Glutamatergic neuron (in vitro differentiated cells): Measurements from ENCODE around the gene DYNC1I2. TPM values are rescaled to one million over a fixed set of nuclear protein-coding genes. Genes with fewer than 3 reads are reported as not detected.
"Not testable (repeated sequence)": the region's sequence is repeated elsewhere in the genome, so short reads cannot be mapped to it uniquely, and the experiment has no call there.

Experiments
- DNase-seq: peaks from one replicate; pipeline ENCODE4 v3.0.0; 2022
- H3K27ac Mint-ChIP-seq: one replicate; pipeline ENCODE4 v1.8.0; 2020; ENCODE audit warnings: mild to moderate bottlenecking, mixed read lengths, inconsistent platforms; ENCODE audit not compliant: unreplicated experiment
- H3K27me3 Mint-ChIP-seq: one replicate; pipeline ENCODE4 v1.8.0; 2020; ENCODE audit warnings: mild to moderate bottlenecking, moderate library complexity, mixed read lengths, inconsistent platforms; ENCODE audit not compliant: unreplicated experiment
- H3K36me3 Mint-ChIP-seq: one replicate; pipeline ENCODE4 v1.8.0; 2020; ENCODE audit warnings: mild to moderate bottlenecking, mixed read lengths, inconsistent platforms; ENCODE audit not compliant: unreplicated experiment
- H3K4me1 Mint-ChIP-seq: one replicate; pipeline ENCODE4 v1.8.0; 2020; ENCODE audit warnings: mild to moderate bottlenecking, low read depth, mixed read lengths, inconsistent platforms; ENCODE audit not compliant: unreplicated experiment
- H3K4me3 Mint-ChIP-seq: one replicate; pipeline ENCODE4 v1.8.0; 2020; ENCODE audit warnings: mild to moderate bottlenecking, mixed read lengths, inconsistent platforms; ENCODE audit not compliant: unreplicated experiment
- H3K9me3 Mint-ChIP-seq: one replicate; pipeline ENCODE4 v1.8.0; 2020; ENCODE audit warnings: mild to moderate bottlenecking, moderate library complexity, mixed read lengths, inconsistent platforms; ENCODE audit not compliant: unreplicated experiment
- total RNA-seq: library from RNA; stranded (reverse); fragmentation: NEBNext Ultra II Directional; extraction: Animal tissue kit (Norgen Biotek cat#: 25700); gene quantifications from one replicate; pipeline ENCODE4 v1.2.1, GENCODE V29; 2021; ENCODE audit not compliant: unreplicated experiment
- TF ChIP-seq, protein P1 (sequence below): fragments of 200-600 bp; sonication (generic); IDR thresholded peaks from one replicate; pipeline ENCODE4 v1.5.0; 2021; ENCODE audit not compliant: partially characterized antibody, unreplicated experiment

DYNC1I2 gene
- total RNA-seq, 1 donor from 2014 or later: 363 TPM

DNA sequence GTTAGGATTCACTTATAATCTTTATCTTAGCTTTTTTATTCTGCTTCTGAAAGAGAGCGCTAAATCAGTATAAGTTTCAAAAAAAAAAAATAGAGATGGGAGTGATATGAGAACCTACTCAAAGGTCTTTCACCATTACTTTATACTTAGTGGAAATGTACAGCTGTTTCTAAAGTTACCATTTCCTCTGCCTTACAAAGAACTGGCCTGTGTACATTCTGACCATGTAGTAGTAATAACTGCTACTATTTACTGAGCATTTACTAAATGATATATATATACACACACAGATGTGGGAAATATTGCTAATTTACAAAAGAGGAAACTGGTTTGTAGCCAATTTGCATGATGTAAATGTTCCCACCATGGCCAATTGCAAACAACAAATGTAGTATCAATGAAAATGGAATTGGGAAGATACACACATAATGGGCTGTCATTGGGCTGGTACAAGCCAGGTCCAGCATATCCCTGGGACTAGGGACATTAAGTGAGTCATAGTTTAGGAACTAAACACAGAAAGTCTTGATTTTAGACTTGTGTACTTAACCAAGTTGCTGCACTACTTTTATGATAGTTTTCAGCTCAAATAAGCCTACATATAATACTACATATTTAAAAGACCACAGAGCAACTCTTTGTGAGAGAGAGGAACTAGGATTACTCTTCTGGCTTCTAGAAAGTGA is 67.1 kb downstream of the DYNC1I2 start:
- Mint-ChIP-seq H3K27ac (no peak overlapping the region), H3K9me3 (peaks cover 6% of the 10 kb centered on the region), H3K27me3 (peaks cover 3% of the 10 kb centered on the region), H3K4me1 (no peaks in the 10 kb centered on the region), H3K4me3 (no peak overlapping the region), H3K36me3 (no peaks in the 10 kb centered on the region)
- no peak for DNase-seq
- TF ChIP-seq, protein P1, sequence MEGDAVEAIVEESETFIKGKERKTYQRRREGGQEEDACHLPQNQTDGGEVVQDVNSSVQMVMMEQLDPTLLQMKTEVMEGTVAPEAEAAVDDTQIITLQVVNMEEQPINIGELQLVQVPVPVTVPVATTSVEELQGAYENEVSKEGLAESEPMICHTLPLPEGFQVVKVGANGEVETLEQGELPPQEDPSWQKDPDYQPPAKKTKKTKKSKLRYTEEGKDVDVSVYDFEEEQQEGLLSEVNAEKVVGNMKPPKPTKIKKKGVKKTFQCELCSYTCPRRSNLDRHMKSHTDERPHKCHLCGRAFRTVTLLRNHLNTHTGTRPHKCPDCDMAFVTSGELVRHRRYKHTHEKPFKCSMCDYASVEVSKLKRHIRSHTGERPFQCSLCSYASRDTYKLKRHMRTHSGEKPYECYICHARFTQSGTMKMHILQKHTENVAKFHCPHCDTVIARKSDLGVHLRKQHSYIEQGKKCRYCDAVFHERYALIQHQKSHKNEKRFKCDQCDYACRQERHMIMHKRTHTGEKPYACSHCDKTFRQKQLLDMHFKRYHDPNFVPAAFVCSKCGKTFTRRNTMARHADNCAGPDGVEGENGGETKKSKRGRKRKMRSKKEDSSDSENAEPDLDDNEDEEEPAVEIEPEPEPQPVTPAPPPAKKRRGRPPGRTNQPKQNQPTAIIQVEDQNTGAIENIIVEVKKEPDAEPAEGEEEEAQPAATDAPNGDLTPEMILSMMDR: no peak

DNA sequence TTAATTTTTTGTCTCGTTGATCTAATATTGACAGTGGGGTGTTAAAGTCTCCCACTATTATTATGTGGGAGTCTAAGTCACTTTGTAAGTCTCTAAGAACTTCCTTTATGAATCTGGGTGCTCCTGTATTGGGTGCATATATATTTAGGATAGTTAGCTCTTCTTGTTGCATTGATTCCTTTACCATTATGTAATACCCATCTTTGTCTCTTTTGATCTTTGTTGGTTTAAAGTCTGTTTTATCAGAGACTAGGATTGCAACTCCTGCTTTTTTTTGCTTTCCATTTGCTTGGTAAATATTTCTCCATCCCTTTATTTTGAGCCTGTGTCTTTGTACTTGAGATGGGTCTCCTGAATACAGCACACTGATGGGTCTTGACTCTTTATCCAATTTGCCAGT is 71.5 kb downstream of the DYNC1I2 start:
- H3K36me3 Mint-ChIP-seq, H3K27ac Mint-ChIP-seq, H3K4me3 Mint-ChIP-seq, H3K9me3 Mint-ChIP-seq, H3K27me3 Mint-ChIP-seq, DNase-seq: not testable (repeated sequence)
- peaks cover 20% of the 10 kb centered on the region for H3K4me1 Mint-ChIP-seq

DNA sequence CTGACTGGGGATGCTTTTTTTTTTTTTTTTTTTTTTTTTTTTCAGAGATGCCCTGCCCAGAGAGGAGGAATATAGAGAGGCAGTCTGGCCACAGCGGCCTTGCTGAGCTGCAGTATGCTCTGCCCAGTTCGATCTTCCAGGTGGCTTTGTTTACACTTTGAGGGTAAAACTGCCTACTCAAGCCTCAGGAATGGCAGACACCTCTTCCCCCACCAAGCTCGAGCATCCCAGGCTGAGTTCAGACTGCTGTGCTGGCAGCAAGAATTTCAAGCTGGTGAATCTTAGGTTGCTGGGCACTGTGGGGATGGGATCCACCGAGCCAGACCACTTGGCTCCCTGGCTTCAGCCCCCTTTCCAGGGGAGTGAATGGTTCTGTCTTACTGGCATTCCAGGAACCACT is 73.9 kb downstream of the DYNC1I2 start:
- peaks cover 24% of the 10 kb centered on the region for H3K4me1 Mint-ChIP-seq
- H3K27me3 Mint-ChIP-seq, DNase-seq, H3K4me3 Mint-ChIP-seq, H3K36me3 Mint-ChIP-seq, H3K27ac Mint-ChIP-seq: not testable (repeated sequence)
- H3K9me3 Mint-ChIP-seq: peaks cover 11% of the 10 kb centered on the region

DNA sequence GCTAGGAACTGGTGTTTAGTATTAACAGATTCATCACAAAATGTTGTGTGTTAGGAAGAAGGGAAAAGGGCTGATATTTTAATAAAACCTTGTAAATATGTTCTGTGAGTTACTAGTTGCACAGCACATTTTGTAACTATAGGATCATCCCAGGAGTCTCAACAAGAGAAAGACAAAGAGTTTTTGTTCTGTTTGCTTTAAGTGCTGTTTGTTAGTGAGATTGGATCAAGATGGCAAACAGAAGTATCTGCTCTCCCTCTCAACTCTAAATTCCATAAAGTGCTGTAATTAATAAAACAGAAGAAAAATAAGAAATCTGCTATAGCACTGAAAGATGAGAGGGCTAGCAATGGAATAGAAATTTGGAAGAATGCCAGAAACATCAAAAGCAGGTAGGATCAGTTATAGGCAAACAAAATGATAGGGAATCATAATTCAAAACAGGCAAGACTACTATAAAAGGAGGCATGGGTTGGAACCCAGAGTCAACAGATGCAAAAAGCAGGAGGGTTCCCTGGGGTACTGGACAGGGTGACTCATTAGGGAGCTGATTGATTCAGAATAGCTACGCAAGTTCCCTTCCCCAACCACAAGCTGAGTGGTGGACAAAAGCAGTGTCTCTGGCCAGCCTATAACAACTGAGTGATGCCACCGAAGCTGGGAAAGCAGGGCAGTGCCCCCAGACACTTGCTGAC is 75.8 kb downstream of the DYNC1I2 start:
- TF ChIP-seq, protein P1: no peak
- Mint-ChIP-seq H3K4me3 (peak overlapping the region; percentile 31), H3K36me3 (peaks cover 8% of the 10 kb centered on the region), H3K27ac (peak overlapping the region; percentile 85), H3K4me1 (peaks cover 24% of the 10 kb centered on the region), H3K27me3 (peaks cover 6% of the 10 kb centered on the region), H3K9me3 (peaks cover 10% of the 10 kb centered on the region)
- peak; percentile 48 for DNase-seq

DNA sequence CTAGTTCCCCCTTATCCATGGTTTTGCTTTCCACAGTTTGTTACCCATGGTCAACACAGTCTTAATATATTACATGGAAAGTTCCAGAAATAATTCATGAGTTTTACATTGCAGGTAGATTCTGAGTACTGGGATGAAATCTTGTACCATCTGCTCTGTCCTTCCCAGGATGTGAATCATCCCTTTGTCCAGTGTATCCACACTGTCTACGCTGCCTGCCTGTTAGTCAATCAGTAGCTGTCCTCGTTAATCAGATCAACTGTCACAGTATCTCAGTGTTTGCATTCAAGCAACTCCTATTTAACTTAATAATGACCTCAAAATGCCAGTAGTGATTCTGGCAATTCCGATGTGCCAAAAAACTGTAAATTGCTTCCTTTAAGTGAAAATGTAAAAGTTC is 76.3 kb downstream of the DYNC1I2 start:
- H3K27me3 Mint-ChIP-seq: peaks cover 6% of the 10 kb centered on the region
- no peak for DNase-seq
- peak overlapping the region; percentile 53 for H3K4me3 Mint-ChIP-seq
- peaks cover 24% of the 10 kb centered on the region for H3K4me1 Mint-ChIP-seq
- H3K36me3 Mint-ChIP-seq: peaks cover 8% of the 10 kb centered on the region
- peak overlapping the region; percentile 85 for H3K27ac Mint-ChIP-seq
- H3K9me3 Mint-ChIP-seq: peaks cover 8% of the 10 kb centered on the region
- TF ChIP-seq, protein P1: no peak

DNA sequence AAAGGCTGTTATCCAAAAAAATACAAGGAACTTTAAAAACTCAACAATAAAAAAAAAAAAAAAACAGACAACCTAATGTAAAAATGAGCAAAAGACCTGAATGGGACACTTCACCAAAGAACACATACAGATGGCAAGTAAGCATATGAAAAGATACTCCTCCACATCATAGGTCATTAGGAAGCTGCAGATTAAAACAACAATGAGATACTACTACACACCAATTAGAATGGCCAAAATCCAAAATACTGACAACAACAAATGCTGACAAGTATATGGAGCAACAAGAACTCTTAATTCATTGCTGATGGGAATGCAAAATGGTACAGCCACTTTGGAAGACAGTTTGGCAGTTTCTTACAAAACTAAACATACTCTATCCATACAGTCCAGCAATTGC is 84.2 kb downstream of the DYNC1I2 start:
- Mint-ChIP-seq H3K27me3 (peaks cover 19% of the 10 kb centered on the region), H3K4me1 (no peaks in the 10 kb centered on the region), H3K9me3 (peaks cover 33% of the 10 kb centered on the region), H3K27ac (no peak overlapping the region), H3K36me3 (peaks cover 37% of the 10 kb centered on the region), H3K4me3 (no peak overlapping the region)
- TF ChIP-seq, protein P1: no peak
- no peak for DNase-seq
